Fibroblast of mammary gland (primary cell): Measurements from ENCODE around the gene MYO1D.

Source experiments
- DNase-seq: peaks from one replicate; pipeline ENCODE4 v3.0.0-alpha.2; 2010; ENCODE audit warnings: low read depth
- H3K4me3 ChIP-seq: 2 replicates; pipeline ENCODE4 v1.5.1; 2011; ENCODE audit warnings: low read depth, mild to moderate bottlenecking, low read length, moderate library complexity; ENCODE audit not compliant: control insufficient read depth
- TF ChIP-seq, protein P1 (sequence below): conservative IDR thresholded peaks from 2 replicates; pipeline ENCODE4 v1.5.1; 2011; ENCODE audit warnings: low read depth, low read length, inconsistent platforms; ENCODE audit not compliant: control insufficient read depth, insufficient read depth

Gene MYO1D

DNA sequence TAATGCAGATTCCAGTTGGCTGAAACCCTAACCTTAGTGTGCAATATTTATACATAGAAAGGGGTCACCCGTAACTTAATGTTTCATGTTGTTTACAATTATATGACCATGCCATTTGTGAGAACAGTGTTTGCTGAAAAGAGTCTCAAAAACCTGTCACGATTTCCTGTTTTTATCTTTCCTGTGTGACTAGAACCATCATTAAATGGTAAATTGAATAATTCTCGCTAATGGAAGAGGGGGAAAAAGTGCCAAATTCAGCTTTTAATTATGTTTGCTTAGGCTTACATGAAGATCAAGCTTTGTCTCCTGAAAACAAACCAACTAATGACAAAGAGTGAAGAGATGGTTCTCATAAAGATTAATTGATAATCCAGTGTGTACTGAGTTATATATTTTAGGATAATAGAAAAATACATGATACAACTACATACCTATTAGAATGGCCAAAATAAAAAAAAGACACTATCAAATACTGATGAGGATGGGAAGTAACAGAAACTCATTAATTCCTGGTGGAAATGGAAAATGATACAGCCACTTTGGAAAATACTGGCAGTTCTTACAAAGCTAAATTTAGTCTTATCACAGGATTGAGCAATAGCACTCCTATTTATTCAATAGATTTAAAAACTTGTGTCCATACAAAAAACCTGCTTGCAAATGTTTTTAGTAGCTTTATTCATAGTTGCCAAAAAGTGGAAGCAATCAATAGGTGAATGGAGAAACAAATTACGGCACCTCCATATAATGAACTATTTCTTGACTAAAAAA, 248.5 kb downstream of the MYO1D start:
- H3K4me3 ChIP-seq = no peak overlapping the region
- DNase-seq = no peak
- TF ChIP-seq, protein P1, sequence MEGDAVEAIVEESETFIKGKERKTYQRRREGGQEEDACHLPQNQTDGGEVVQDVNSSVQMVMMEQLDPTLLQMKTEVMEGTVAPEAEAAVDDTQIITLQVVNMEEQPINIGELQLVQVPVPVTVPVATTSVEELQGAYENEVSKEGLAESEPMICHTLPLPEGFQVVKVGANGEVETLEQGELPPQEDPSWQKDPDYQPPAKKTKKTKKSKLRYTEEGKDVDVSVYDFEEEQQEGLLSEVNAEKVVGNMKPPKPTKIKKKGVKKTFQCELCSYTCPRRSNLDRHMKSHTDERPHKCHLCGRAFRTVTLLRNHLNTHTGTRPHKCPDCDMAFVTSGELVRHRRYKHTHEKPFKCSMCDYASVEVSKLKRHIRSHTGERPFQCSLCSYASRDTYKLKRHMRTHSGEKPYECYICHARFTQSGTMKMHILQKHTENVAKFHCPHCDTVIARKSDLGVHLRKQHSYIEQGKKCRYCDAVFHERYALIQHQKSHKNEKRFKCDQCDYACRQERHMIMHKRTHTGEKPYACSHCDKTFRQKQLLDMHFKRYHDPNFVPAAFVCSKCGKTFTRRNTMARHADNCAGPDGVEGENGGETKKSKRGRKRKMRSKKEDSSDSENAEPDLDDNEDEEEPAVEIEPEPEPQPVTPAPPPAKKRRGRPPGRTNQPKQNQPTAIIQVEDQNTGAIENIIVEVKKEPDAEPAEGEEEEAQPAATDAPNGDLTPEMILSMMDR = no peak

DNA sequence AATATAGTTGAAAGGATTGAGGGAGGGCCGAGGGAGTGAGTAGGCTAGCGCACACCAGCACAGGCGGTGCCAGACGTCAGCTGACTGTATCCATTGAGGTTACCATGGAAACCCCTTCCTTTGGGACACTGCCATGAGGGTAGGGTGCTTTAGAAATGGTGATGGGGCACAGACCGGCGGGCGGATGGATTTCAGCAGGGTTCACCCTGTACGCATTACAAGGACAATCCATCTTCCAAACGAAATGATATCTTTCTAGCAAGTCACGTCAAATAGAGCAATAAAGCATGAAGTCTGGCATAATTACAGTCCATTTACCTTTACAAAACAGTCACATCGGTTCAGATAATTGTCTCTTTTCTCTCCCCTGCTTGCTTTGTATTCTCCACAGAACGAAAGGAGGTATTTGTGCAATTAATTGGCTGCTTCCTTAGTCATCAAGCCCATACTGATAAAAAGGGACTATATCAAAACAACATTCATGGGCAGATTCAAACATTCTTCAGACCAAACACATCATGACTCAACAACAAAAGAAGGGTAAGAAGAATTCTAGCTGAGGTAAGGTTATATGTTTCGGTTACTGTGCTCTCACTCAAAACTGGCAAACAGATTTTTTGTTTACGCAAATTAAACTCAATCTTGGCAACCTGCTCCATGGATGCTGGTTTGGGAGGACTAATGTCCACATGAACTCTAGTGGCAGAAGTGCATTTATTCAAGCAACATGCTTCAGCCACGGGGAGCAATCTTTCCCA, 249.5 kb downstream of the MYO1D start:
- TF ChIP-seq, protein P1 = no peak
- H3K4me3 ChIP-seq = no peak overlapping the region
- peak; percentile 10 for DNase-seq

DNA sequence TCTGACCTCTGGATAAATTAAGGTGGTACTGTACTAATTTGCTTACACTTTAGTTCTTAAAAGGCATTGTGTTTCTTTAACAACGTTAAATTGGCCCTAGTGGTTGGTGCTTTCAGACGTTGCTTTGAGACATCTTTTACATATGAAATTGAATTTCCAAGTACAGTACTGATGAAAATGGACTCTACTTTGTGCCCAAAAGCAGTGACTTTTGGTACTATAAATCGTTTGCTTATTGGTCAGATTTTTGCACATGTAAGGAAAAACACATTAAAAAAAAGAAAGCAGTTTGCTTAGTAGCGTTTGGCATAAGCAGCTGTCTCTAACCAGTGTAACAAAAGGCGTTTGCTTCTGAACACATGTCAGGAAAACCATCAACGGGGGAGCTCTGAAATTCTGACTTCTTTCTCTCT, 250.5 kb downstream of the MYO1D start:
- no peak for DNase-seq
- TF ChIP-seq, protein P1 = no peak
- H3K4me3 ChIP-seq = no peak overlapping the region

DNA sequence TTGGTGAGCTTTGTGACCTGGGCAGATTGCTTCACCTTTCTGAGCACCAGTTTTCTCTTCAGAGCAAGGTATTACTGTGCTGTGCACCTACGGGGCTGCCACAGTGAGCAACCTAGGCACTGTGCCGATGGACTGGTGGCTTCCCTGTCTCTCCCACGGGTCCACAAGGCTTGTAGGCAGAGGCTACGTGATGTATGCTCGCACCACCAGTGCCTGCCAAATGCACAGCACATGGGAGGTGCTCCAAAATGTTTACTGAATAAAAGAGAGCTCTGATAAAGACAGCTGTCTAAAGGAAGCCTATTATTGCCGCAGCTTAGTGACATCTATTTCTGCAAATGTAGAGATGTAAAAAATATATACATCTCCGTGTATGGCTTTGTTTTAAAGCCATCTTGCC, 251.0 kb downstream of the MYO1D start:
- no peak for DNase-seq
- TF ChIP-seq, protein P1 = no peak
- H3K4me3 ChIP-seq = no peak overlapping the region

DNA sequence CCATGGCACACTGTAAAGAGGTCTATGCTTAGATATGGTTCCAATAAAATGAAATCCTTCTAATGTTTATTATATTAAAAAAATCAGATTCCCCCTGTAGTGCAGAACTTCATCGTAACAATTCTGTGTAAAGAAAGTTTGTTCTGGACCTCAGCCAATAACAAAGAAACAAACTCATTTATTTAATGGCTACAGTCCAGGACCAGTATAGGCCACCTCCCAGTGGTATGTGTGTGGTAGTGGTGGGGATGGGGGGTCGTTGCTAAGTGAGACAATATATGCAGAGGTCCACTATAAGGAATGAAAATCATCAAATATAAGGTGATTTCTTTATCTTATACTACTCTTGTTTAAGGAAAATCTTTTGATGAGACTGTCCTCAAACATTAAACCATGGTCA, 253.7 kb downstream of the MYO1D start:
- no peak for DNase-seq
- TF ChIP-seq, protein P1 = no peak
- no peak overlapping the region for H3K4me3 ChIP-seq

DNA sequence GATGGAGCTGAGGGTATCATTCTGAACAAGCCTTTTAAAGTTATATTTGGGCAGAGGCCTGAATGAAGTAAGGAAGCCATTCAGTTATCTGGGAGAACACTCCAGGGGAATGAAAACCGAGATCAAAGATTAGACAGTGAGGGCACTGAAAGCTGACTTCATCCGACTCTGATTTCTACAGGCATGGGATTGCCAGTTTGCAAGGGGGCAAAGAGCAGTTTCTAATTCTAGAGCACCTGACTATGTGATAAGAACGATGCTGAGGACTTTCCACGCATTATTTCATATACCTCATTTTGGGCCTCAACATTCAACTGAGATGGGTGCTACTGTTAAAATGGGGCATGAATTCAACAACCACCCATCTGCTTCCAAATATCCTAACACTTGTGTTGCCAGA, 254.4 kb downstream of the MYO1D start:
- TF ChIP-seq, protein P1 = no peak
- DNase-seq = no peak
- no peak overlapping the region for H3K4me3 ChIP-seq
